HG02763 (cell line): ENCODE measurements around the gene CALY.

Experiments used
- ATAC-seq: cut with Tn5 transposase; IDR thresholded peaks from one replicate; pipeline ENCODE4 v1.9.1; 2021; ENCODE audit warnings: mild to moderate bottlenecking, moderate library complexity; ENCODE audit not compliant: unreplicated experiment

CALY gene

DNA sequence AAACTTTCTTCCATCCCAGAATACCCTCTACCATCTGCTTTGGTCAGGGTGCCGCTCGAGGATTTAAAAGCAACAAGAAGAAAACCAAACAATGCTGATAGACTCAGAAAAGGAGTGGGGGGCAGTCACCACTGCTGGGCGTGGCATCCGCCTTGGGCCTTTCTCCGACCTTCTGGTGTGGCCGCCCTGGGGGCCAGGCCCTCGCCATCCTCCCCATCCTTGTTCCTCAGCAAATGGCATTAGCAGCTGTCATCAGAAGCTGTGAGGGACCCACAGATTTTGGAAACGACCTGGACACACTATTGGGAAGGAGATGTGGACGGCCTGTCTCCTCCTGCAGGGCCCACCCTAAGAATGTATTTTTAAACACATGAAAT, 23.9 kb downstream of the CALY start:
- ATAC-seq: no peak

DNA sequence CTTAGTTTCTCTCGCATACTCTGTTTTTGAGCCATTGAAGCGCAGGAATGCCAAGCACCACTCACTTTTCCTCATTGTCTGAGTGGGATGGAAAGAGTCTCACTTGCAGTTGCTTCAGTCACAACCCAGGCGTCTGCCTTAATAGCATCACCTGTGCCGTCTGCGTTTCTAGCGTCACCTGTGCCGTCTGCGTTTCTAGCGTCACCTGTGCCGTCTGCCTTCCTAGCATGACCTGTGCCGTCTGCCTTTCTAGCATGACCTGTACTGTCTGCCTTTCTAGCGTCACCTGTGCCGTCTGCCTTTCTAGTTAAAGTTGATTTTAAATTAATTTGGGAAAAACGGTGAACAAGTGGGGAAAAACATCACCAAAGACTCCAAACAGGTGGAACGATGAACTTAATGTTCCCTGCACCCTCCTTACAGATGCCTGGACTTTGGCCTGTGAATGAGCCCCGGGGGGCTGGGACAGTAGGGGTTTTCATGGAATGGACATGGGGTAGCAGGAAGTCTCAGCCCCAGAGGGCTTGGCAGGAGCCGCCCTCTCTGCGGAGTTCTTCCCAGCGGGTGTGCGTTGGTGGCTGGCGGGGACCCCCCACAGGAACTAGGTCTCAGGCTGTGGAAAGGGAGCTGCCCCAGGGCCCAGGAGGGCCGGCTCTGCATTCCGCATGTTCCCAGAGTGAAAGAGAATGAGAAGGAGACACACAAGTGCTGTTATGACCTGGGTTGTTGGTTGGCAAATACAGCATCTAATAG, 24.5 kb downstream of the CALY start:
- no peak for ATAC-seq

DNA sequence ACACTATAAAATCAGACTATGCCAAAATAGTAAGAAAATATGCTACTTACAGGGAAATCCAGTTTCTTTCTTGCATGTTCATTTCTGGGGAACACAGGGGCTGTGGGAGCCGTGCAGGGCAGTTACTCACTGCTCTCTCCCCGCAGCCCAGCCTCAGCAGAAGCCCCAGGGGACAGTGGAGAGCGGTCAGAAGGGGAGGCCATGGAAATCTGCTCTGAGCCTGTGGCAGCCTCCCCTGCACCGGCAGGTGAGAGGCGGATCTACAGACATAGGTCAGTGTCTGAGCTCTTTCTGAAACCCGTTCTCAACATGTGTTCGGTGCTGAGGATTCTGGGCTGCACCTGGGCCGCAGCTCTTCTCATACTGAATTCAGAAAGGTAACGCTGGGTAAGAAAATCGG, 25.1 kb downstream of the CALY start:
- no peak for ATAC-seq

DNA sequence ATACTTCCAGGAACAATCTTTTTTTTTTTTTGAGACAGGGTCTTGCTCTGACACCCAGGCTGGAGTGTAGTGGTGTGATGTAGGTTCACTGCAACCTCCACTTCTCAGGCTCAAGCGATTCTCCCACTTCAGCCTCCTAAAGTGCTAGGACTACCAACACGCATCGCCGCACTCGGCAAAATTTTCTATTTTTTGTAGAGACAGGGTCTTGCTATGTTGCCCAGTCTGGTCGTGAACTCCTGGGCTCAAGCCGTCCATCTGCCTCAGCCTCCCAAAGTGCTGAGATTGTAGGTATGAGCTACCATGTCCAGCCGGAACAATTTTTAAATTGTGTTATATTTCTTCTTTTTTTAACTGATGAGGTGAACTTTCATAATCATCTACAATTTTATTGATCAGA, 25.9 kb downstream of the CALY start:
- ATAC-seq: no peak

DNA sequence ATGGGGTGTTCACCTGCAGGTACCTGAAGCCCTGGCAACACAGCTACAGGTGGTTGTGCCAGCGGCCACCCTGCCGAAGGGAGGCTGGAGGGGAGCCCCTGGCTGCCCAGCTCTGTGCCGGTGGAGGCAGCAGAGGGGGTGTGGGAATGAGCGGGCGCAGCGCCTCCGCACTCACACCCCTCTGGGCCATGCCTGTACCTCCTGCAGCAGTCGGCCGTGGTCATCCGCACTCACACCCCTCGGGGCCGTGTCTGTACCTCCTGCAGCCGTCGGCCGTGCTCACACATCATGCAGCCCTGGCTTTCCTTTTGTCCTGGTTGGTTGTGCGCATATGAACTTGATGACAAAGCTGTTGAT, 26.3 kb downstream of the CALY start:
- no peak for ATAC-seq

DNA sequence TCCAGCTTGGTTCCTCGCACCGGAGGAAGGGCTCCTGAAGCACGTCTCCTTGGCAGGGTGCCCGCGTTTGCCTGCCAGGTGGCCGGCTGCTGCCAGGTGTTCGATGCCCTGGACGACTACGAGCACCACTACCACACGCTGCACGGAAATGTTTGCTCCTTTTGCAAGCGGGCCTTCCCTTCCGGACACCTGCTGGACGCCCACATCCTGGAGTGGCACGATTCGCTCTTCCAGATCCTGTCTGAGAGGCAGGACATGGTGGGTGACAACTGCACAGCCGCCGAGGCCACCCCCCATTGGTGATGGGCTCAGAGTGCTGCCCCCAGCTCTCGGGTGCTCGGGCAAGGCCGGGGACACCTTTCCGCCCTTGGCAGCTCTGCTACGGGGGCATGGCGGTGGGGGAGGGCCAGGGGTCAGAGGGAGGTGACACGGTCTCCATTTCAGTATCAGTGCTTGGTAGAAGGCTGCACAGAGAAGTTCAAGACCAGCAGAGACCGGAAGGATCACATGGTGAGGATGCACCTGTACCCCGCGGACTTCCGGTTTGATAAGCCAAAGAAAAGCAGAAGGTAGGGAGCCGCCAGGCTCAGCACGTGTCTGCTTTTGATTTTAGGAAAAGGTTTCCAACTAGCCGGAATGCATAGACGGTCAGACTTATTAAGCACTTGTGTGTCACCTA, 26.8 kb downstream of the CALY start:
- no peak for ATAC-seq

DNA sequence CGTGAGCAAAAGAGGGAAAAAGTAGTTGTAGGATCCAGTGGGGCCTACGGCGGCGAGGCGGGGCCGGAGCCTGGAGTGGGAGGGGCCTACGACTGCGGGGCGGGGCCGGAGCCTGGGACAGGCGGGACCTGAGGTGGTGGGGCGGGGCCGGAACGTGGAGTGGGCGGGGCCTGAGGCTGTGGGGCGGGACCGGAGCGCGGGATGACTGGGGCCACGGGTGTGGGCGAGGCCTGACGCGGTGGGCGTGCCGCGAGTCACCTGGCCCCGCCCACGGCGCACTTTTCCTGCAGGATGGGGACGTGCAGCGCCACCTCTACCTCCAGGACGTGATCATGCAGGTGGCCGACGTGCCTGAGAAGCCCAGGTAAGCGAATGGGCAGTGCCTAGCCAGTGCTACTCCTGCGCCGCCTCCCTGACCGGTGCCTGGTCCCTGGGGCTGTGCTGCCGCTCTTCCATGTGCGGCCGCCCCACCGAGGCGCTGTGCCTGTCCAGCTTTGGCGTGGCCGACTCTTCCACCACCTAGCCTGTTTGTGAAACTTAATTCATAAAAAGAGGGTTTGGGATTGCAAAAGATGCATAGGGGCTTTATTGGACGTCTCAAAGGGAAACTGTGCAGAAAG, 27.5 kb downstream of the CALY start:
- peak; percentile 75 for ATAC-seq

DNA sequence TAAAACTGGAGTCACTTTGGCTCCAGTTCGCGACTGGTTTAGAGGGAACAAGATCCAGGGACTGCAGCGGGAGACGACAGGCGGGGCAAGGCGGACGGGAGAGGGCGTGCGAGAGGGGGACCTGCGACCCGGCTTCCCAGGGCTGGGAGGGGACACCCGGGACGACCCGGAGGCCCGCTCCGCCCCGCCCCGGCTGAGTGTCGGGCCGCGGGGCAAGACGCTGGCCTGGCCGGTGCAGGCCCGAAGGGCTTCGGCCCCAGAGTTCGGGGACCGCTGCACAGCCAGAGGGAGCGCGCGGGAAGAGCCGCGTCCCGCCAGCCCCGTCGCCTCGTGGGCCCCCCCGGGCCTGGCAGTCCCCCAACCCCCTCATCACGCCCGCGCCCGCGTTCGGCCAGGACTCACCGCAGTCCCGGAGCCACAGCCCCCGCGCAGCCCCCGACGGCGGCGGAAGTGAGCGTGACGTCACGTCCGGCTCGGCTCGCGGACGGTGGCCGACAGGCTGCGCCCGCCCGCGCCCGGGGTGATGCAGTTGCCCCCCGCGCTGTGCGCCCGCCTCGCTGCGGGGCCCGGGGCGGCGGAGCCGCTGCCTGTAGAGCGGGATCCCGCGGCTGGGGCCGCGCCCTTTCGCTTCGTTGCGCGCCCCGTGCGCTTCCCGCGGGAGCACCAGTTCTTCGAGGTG, 28.1 kb downstream of the CALY start, which contains the start of the genes TUBGCP2 and ZNF511:
Gene TUBGCP2 (minus strand): TSS at position 452 of the 679 bp plus-strand sequence. CDS start 5,931 bp downstream, outside the sequence.
Gene ZNF511 (plus strand): TSS at position 494 of the 679 bp plus-strand sequence. CDS start 30 bp downstream, at position 524.
- ATAC-seq: peak; percentile 82

DNA sequence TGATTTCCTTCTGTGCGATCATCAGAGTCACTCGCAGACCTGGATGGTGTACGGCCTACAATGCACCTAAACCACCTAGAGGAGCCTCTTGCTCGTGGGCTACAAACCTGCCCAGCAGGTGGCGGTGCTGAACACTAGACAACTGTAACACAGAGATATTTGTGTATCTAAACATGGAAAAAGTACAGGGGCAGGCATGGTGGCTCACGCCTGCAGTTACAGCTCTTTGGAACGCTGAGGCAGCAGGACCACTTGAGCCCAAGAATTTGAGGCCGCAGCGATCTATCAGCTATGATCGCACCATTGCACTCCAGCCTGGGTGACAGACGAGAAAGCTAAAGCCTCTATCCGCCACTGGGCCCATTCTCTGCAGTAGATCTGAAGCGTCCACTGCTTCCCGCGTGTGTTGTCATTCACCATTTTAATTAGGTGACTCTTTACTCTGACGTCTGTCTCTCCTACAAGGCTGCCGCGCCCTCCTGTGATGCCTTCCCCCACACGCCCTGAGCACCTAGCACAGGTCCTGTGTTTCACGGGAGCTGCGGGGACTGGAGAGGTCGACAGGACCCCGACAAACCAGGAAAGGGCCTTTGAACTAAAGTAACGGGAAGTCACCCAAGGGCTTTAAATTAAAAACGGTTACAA, 28.8 kb downstream of the CALY start:
- peak; percentile 30 for ATAC-seq

DNA sequence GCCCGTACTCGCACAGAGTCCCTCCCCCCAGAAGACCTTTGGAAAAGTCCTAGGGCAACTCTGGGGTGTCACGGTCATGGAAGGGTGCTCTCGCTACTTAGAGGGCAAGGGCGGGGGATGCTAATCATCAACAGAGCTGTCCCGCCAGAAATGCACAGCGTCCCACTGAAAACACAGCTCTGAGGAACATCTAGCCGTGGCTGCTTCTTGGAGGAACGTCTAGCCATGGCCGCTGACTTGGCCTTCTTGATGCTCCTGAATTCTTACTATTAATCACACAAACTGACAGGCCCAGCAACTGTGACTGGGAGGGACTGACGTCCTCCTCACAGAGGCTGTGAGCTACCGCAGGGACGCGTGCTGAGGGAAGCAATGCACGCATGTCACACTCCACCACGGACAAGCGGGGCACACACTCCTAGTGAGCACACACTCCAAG, 29.7 kb downstream of the CALY start:
- no peak for ATAC-seq

DNA sequence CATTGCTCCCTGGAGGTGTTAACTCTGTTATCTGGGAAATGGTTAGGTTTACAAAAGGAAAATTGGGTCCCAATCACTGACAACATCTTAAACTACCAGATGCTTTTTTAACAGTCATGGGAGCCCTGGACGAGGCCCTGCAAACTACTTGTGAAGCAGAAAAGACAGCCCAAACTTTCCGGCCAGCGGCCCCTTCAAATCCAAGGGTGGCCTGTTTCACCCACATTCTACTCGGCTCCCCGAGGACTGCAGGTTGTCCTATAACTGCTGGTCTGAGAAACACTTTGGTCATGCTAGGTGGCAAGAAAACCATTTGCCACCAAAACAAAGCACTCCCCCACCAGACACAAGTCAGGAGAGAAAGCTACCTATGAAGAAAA, 30.6 kb downstream of the CALY start:
- no peak for ATAC-seq

DNA sequence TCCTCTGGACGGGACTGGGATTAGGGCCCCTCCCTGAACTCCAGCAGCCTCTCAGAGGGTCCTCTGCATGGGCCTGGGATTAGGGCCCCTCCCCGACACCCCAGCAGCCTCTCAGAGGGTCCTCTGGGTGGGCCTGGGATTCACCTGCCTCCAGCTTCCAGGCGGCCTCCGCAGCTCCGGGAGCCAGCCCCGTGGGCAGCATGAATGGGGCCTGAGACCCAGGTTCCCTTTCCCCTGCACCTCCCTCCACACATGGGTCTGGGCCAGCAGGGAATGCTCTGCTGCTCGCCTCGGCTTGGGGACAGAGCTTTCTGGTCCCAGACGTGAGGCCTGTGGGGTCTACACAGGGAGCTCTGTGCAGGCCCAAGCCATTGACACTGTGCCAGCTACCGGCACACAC, 33.5 kb downstream of the CALY start:
- no peak for ATAC-seq

DNA sequence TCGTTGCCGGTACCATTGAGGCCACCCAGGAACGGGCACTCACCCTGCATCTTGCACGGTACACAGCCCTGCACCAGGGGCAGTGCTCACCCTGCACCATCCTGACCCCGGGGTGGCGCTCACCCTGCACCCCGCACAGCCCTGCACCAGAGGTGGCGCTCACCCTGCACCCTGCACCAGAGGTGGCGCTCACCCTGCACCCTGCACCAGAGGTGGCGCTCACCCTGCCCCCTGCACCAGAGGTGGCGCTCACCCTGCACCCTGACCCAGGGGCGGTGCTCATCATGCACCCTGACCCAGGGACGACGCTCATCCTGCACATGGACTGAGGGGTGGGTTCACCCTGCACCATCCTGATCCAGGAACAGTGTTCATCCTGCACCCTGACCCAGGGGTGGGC, 34.5 kb downstream of the CALY start:
- no peak for ATAC-seq

DNA sequence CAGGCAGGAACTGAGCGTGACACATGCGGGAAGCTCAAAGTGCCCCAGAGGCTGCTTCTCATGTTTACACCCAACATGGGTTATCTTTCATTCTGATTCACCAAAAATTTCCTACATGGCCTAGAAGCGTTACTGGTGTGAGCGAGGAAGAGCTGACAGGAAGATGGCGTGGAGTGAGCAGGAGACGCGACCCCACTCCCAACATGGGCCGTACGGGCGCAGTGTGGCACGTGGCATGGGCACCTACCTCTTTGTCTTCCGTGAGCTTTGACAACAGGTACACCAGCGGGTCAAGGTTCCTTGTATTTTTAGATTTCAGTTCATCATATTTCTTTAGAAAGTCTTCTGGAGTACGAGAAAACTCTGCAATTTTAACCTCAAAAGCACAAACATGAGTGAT, 37.0 kb downstream of the CALY start:
- ATAC-seq: no peak

DNA sequence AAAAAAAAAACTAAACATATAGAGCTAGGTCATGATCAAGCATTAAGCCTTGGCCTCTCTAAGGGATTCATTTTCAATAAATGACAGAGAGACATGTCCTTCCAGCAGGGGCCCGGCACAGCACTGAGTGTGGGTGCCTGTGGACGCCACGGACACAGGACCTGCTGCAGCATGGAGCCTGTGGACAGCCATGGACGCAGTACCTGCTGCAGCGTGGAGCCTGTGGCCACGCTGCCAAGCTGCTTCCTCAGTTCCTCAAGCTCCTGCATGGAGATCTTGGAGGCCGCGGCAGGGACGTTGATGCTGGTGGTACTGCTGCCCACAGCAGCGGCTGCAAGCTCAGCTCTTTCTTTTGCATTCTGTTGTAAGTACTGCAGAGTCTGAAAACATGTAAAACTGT, 37.5 kb downstream of the CALY start:
- ATAC-seq: no peak

DNA sequence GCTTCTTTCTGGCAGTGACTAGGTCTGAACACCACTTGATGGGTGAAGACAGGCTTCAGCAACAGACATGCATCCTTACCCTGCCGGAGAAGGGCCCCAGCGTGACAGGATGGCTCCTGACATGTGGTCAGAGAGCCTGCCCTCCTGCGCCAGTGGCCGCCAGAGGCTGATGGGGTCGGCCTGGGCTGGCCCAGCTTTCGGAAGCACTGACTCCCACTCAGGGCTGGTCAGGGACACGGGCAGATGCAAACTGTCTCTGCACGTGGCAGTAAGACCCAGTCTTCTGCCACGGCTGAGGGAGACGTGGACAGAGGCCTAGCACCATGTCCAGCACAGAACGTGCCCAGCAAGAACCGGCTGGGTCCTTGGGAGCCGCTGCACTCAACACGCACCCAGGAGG, 38.2 kb downstream of the CALY start:
- no peak for ATAC-seq

DNA sequence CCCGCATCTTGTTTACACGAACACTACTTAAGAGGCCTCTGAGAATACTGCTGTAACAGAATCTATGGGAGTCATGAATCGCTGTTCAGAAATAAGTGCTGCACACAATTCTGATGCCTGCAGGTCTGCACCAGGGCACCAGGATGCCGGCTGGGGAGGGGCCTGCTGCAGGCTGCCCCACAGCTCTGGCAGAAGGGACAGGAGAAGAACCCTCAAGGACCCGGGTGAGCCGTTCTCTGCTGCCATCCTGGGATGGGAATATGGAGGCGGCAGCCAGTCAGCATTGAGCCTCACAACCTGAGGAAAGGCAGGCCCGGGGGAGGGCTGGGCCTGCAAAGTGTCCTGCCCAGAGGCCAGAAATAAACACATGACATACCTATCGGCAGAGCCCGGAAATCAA, 39.2 kb downstream of the CALY start:
- ATAC-seq: no peak

DNA sequence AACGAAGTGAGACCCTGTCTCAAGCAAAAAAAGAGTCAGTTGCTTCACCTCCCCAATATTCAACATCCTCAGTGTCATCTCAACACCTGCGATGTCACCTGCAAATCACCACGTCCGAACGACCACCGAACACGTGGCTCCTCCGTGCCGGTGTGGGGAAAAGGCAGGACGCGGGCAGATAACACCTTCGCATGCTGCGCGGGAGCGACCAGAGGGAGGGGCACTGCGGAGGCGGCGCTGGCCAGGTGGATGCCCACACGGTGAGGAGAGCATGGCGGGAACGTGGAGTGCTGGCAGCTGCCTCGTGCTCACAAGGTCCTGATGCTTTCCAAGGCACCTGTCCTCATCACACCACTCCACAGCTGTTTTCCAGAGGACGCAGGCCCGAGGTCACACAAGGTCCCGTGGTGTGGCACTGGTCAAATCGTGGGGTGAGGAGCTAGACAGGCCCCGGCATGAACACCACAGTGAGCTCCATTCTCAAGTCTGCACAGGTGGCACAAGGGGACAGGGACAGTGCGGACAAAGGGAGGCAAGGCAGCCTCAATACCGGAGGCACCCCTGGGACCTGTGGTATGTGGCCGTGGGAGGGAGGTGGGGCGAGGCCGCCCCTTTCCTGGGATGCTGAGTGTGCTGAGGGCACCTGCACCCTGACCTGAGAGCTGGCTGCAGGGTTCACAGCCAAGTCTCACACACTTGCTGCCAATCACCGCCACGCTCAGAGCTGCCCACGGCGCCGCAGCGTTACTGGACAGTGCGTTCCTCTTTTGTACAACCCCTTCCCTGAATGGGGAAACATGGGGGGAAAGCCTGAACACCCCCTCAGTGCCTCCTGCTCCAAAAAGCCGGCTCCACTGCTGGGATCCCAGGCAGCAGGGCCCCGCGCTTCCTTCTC, 41.0 kb downstream of the CALY start:
- ATAC-seq: no peak

DNA sequence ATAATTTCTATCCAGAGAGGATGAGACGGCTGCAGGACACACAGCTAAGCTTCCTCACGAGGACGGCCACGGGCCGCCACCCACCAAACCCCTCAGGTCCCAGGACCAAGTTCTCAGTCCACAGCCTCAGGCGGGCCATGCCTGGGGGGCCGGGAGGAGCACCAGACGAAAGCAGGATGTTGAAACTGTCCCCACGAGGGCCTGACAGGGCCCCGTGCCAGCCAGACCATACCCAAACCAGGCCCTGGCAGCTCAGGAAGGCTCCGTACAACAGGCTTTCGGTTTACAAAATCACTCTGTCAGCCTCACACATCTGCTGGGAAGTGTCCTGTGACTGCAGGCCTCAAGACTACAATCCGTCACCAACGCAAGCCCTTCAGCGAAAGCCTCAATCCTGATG, 42.5 kb downstream of the CALY start:
- ATAC-seq: no peak

DNA sequence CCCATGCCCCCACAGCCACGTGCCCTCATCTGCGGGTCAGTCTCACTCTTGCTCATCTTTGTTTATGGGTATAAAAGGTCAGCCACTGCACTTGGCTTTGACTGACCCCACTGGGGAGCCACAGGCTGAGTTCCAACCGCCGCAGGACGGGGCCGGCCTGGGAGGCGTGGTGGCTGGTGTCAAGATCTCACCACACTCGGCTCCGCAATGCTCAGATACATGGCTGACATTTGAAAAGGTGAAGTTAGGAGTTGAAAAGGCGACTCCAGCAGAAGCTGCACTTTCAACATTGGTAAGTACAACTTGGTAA, 42.9 kb downstream of the CALY start:
- no peak for ATAC-seq
